GDM1 (cell line): Measurements from ENCODE around the gene ME3.

Source experiments
- DNase-seq: peaks from one replicate; lab custom pipeline; 2025; lab: John Stamatoyannopoulos, UW

Gene ME3

GRCh38 chr11:86487671-86488070 lies 184.7 kb downstream of the ME3 start:
- DNase-seq, result no peak

- DNase-seq, result peak; percentile 81
Observed at GRCh38 chr11:86486261-86487030, 186.0 kb downstream of the ME3 start.

GRCh38 chr11:86484795-86485166 lies 187.6 kb downstream of the ME3 start:
- no peak for DNase-seq

- no peak for DNase-seq
Observed at GRCh38 chr11:86483940-86484794, 188.2 kb downstream of the ME3 start.

- no peak for DNase-seq
Observed at GRCh38 chr11:86483610-86483939, 188.8 kb downstream of the ME3 start.

GRCh38 chr11:86482692-86483091 lies 189.7 kb downstream of the ME3 start:
- no peak for DNase-seq

GRCh38 chr11:86481399-86481798 lies 191.0 kb downstream of the ME3 start:
- DNase-seq, result no peak

GRCh38 chr11:86478348-86478747 lies 194.1 kb downstream of the ME3 start:
- DNase-seq, result no peak

GRCh38 chr11:86477495-86478155 lies 194.8 kb downstream of the ME3 start:
- no peak for DNase-seq

GRCh38 chr11:86476109-86476861 lies 196.1 kb downstream of the ME3 start:
- no peak for DNase-seq

GRCh38 chr11:86475027-86475426 lies 197.4 kb downstream of the ME3 start:
- DNase-seq, result no peak

GRCh38 chr11:86473991-86474833 lies 198.2 kb downstream of the ME3 start:
- DNase-seq, result no peak

- no peak for DNase-seq
Observed at GRCh38 chr11:86469491-86470388, 202.7 kb downstream of the ME3 start.

GRCh38 chr11:86468169-86468568 lies 204.2 kb downstream of the ME3 start:
- no peak for DNase-seq

- no peak for DNase-seq
Observed at GRCh38 chr11:86464509-86465221, 207.8 kb downstream of the ME3 start.

GRCh38 chr11:86463955-86464354 lies 208.5 kb downstream of the ME3 start:
- DNase-seq, result no peak

GRCh38 chr11:86463120-86463519 lies 209.3 kb downstream of the ME3 start:
- DNase-seq, result no peak

GRCh38 chr11:86461892-86462291 lies 210.5 kb downstream of the ME3 start:
- no peak for DNase-seq
